Activated CD8-positive, alpha-beta memory T cell treated with anti-CD3 and anti-CD28 coated beads, Interleukin-2, amount 10 ng/mL, durations not matched to agents 7 days and 5 days (primary cell): ENCODE data around the gene FKBP2. TPM values are rescaled to one million over a fixed set of nuclear protein-coding genes. Genes with fewer than 3 reads are reported as not detected.
A peak's percentile ranks its signal among the peaks of the same experiment; 100 is the strongest.

Experiments
- ATAC-seq: fragments of 150-1000 bp; cut with Tn5 transposase; one replicate; pipeline ENCODE4 v1.10.0; 2021; ENCODE audit warnings: moderate library complexity
- CTCF ChIA-PET: fragments of 350-600 bp; sonication (Branson Sonifier 250); formaldehyde crosslinking; loops from one replicate; lab custom pipeline; 2021; ENCODE audit warnings: antibody characterized with exemption; lab: Charles Lee
- DNase-seq: peaks from one replicate; pipeline ENCODE4 v3.0.0-alpha.2; 2020
- H3K27ac Mint-ChIP-seq: one replicate; pipeline ENCODE4 v1.8.0; 2021; ENCODE audit warnings: mild to moderate bottlenecking, mixed read lengths
- H3K27me3 Mint-ChIP-seq: one replicate; pipeline ENCODE4 v1.8.0; 2021; ENCODE audit warnings: mixed read lengths
- H3K36me3 Mint-ChIP-seq: one replicate; pipeline ENCODE4 v1.8.0; 2021; ENCODE audit warnings: mild to moderate bottlenecking, mixed read lengths
- H3K4me1 Mint-ChIP-seq: one replicate; pipeline ENCODE4 v1.8.0; 2021; ENCODE audit warnings: mixed read lengths
- H3K4me3 Mint-ChIP-seq: one replicate; pipeline ENCODE4 v1.8.0; 2021; ENCODE audit warnings: mild to moderate bottlenecking, moderate library complexity, mixed read lengths
- H3K9me3 Mint-ChIP-seq: one replicate; pipeline ENCODE4 v1.8.0; 2022; ENCODE audit warnings: low read depth, mixed read lengths
- total RNA-seq, 2 experiments: library from RNA; stranded (reverse); gene quantifications; one replicate each; pipeline ENCODE4 v1.2.3, GENCODE V29; 2021

FKBP2 gene
- total RNA-seq, 2 experiments from 2014 or later, result 23.4 to 23.9 TPM

DNA sequence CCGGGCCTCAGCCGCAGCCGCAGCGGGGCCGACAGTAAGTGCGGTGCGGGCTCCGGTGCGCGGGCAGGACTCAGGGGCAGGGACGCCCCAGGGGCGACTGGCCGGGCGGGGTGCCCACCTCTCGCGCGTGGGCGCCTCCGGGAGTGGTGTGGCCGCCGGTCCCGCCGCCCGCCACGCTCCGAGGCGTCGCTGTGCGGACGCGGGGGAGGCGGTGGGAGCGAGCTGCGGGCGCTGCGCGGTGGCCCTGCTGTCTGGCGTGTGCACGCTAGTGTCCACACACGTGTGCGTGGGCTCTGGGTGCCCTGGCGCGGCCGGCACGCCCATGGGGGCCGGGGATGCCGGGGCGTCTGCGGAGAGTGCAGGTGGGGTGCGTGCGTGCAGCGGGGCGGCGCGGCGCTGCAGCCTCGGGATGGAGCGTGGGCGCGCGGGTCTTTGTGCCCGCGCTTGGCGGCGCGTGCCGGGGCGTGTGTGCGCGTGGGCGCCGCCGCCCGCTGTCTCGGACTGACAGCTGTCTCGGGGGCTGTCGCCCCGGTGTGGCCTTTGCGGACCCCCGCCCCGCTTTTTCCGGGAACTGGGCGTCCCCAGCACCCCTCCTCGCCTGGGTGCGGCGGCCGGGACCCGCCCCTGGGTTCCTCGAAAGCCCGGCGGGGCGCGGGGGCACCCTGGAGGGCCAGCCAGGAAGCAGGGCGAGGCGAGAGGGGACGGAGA is 51.0 kb downstream of the FKBP2 start:
- CTCF ChIA-PET, result interaction anchor here (1.5 to 15.2 kb wide), 2 partner anchors 11 to 87 kb away, joined by 3 to 188 read pairs; partner anchors contain the start of genes CATSPERZ and ESRRA
- ATAC-seq (peak; percentile 48), DNase-seq (no peak)
- Mint-ChIP-seq H3K4me3 (no peak overlapping the region), H3K4me1 (peaks cover 1% of the 10 kb centered on the region), H3K36me3 (no peaks in the 10 kb centered on the region), H3K27me3 (peaks cover 55% of the 10 kb centered on the region), H3K9me3 (no peaks in the 10 kb centered on the region), H3K27ac (no peak overlapping the region)

DNA sequence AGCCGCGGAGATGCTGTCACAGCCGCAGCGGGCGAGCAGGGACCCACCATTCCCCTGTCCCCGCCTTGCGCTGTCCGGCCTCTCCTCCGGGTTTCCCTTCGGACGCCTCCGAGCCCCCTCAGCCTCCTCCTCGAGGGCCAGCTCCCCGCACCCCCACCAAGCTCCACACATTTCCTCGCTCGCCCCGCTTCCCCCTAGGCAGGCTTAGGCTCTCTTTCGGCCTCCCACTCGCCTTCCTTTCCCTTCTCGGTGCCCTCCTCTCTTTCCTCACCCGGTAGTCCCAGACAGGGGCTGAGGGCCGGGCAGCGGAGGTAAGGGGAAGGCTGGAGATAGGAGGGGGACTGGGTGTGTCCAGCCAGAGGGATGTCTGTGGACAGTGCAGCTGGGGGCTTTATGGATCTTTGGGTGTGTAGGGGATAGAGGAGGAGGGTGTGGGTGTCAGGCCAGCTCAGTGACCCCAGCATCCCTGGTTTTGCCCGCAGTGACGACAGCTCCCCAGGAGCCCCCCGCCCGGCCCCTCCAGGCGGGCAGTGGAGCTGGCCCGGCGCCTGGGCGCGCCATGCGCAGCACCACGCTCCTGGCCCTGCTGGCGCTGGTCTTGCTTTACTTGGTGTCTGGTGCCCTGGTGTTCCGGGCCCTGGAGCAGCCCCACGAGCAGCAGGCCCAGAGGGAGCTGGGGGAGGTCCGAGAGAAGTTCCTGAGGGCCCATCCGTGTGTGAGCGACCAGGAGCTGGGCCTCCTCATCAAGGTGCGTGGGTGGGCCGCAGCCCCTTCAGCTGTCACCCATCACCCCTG is 51.8 kb downstream of the FKBP2 start:
- DNase-seq (no peak), ATAC-seq (peak; percentile 20)
- no peaks in the 10 kb centered on the region for H3K36me3 Mint-ChIP-seq
- no peak overlapping the region for H3K27ac Mint-ChIP-seq
- peaks cover 63% of the 10 kb centered on the region for H3K27me3 Mint-ChIP-seq
- peaks cover 1% of the 10 kb centered on the region for H3K4me1 Mint-ChIP-seq
- H3K4me3 Mint-ChIP-seq, result no peak overlapping the region
- no peaks in the 10 kb centered on the region for H3K9me3 Mint-ChIP-seq
- CTCF ChIA-PET, result interaction anchor here (1.5 to 15.2 kb wide), 2 partner anchors 10 to 88 kb away, joined by 3 to 188 read pairs; partner anchors contain the start of genes CATSPERZ and ESRRA

Other genes starting within 250 kb of the FKBP2 start
- gene FLRT1, start 205.2 kb upstream of the FKBP2 start, total RNA-seq, result not detected
- gene MACROD1, start 75.0 kb upstream of the FKBP2 start, total RNA-seq, result 10 to 100 TPM; 10.1 to 12.3 TPM
- 100 to 1,000 TPM; 303 to 410 TPM for gene STIP1, start 54.9 kb upstream of the FKBP2 start, total RNA-seq
- 100 to 1,000 TPM; 210 to 217 TPM for gene FERMT3, start 34.4 kb upstream of the FKBP2 start, total RNA-seq
- gene TRPT1, start 14.9 kb upstream of the FKBP2 start, total RNA-seq, result 10 to 100 TPM; 33.4 to 37.1 TPM
- gene NUDT22, start 14.8 kb upstream of the FKBP2 start, total RNA-seq, result 10 to 100 TPM; 83.8 to 84.1 TPM
- 10 to 100 TPM; 29.7 to 37.0 TPM for gene DNAJC4, start 10.5 kb upstream of the FKBP2 start, total RNA-seq
- gene VEGFB, start 6.5 kb upstream of the FKBP2 start, total RNA-seq, result 10 to 100 TPM; 53.4 to 54.8 TPM
- 100 to 1,000 TPM; 142 to 177 TPM for gene PPP1R14B, start 5.8 kb downstream of the FKBP2 start, total RNA-seq
- 10 to 100 TPM; 18.1 to 20.4 TPM for gene PLCB3, start 10.4 kb downstream of the FKBP2 start, total RNA-seq
- gene BAD, start 43.6 kb downstream of the FKBP2 start, total RNA-seq, result 10 to 100 TPM; 35.6 to 36.1 TPM
- gene GPR137, start 44.8 kb downstream of the FKBP2 start, total RNA-seq, result 10 to 100 TPM; 32.9 to 46.0 TPM
- gene KCNK4, start 50.2 kb downstream of the FKBP2 start, total RNA-seq, result under 1 TPM in 1 of 2 experiments, not detected in 1; 0.29 TPM
- gene CATSPERZ, start 59.3 kb downstream of the FKBP2 start, total RNA-seq, result not detected
- gene ESRRA, start 64.4 kb downstream of the FKBP2 start, total RNA-seq, result 10 to 100 TPM; 46.6 to 54.0 TPM
- 100 to 1,000 TPM; 134 to 153 TPM for gene TRMT112, start 76.5 kb downstream of the FKBP2 start, total RNA-seq
- gene PRDX5, start 77.0 kb downstream of the FKBP2 start, total RNA-seq, result 100 to 1,000 TPM; 125 to 163 TPM
- 100 to 1,000 TPM; 152 to 164 TPM for gene CCDC88B, start 99.1 kb downstream of the FKBP2 start, total RNA-seq
- 10 to 100 TPM; 31.1 to 41.9 TPM for gene RPS6KA4, start 118.1 kb downstream of the FKBP2 start, total RNA-seq